Measurements from ENCODE around the gene HECW1.
A peak's percentile ranks its signal among the peaks of the same experiment; 100 is the strongest.
"Not testable (repeated sequence)": the region's sequence is repeated elsewhere in the genome, so short reads cannot be mapped to it uniquely, and the experiment has no call there.

HECW1 gene

DNA sequence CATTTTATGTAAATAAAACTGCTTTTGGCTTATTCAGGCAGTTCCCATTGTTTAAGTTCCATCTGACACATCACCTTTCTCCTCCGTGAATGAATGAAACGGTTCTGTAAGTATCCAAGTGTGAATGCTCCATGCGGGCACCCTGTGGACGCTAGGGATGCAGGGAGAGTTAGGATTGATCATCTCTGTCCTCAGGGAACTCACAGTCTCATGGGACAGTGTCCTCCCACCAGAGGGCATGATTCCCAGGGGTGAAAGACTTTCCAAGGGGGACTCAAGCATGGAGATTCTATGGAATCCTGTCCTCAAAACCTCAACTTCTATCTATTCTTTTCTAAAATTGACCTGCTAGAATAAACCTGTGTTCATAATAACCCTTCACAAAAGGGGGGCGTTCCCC, 98.8 kb downstream of the HECW1 start:
- DNase-seq, result no peak

DNA sequence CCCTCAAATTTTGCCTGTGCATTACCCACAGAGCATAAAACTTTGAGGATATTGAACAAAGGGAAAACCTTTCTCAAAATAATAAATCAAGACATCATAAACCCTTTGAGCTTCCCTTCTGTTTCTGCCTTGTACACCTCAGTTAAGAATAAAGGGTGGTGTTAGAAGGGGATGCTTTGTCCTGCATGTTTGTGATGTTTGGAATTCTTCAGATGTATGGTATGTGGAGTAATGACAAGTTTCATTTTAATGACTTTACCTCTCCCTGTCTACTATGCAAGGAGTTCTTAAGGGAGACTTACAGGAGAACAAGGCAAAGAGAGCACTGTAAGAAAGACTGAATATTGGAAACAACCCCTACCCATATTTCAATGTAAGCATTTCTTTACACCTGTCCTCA, 99.2 kb downstream of the HECW1 start:
- DNase-seq, result no peak

DNA sequence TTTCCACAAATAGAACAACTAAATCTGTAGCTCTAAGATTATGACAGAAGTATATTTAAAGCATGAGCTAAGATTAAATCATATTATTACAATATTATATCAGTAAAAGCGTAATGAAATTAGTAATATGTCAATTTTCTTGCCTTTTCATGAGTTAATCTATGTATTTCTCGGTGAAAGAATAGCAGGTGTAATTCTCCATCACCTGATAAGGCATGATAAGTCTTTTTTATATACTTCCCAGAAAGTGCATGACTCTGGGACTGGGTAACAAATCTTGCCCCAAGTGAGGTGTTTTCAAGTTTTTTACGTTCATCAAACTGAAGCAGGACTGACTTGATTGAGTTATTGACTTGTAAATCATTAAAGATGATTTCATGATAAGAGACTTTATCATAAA, 100.5 kb downstream of the HECW1 start:
- DNase-seq, result no peak

DNA sequence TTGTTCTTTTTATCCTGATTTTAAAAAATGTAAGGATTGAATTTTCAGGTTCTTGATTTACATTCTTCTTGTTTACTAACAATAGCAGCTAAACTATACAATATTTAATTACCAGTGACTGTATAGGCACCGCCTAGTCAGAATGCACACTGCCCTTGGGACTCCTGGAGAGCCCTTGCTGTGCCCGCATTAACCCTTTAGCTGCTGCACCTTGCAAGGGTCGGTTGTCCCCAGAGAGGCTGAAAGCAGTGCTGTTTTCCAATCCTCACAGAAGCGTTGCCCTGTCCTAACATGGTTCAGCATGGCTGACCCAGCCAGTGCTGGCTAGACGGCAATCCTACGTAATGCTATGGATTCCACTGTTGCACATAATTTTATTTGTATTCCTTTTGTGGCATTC, 102.6 kb downstream of the HECW1 start:
- DNase-seq, result no peak

DNA sequence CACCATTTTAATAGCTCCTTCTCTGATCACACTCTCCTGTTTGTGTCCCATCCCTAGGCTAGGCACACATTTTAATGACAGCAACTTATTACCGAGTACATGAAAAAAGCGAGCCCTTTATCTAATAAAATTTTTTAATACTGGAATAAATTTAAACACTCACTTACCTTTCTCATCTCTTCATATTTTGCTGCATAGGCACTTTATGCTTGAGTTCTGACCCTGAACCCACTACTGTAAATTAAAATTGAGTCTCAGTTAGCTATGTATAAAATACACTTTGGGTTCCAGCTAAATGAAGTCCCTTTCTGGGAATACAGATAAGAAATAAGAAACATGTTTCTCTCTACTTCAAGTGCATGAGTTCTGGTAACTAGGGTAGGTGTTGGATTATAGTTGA, 104.6 kb downstream of the HECW1 start:
- DNase-seq, result no peak

DNA sequence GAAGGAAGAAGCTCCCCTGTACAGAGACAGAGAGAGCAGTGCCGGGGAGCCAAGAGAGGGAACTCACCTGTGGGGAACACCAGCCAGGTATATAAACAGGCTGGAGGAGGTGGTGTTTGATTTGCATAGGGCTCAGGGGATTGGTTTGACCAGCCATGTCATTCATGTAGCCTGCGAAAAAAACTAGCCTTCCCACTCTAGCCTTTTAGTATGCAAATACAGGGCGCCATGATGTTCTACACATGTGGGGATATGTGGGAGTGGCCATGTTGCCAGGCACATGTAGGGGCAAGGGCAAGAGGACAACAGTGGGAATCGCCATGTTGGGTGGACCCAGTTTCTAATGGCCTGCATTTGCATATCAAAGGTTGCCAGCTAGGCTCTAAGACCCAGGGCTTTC, 106.5 kb downstream of the HECW1 start:
- DNase-seq, result not testable (repeated sequence)

DNA sequence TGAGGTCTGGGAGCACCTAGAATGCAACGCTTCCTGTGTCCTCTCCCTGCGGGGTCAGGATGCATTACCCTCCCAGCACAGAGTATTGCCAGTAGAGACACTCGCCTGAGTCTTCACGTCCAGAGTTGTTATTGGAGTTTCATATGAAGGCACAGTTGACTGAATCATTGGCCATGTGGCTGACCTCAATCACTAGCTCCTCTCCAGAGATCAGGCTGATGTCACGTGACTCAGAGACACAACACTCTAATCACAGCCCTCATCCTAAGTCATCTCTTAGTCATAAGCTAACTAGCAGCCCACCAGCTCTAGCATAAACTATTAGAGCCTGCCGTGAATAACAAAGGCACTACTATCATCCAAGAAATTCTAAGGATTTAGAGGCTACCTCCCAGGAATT, 107.8 kb downstream of the HECW1 start:
- no peak for DNase-seq

DNA sequence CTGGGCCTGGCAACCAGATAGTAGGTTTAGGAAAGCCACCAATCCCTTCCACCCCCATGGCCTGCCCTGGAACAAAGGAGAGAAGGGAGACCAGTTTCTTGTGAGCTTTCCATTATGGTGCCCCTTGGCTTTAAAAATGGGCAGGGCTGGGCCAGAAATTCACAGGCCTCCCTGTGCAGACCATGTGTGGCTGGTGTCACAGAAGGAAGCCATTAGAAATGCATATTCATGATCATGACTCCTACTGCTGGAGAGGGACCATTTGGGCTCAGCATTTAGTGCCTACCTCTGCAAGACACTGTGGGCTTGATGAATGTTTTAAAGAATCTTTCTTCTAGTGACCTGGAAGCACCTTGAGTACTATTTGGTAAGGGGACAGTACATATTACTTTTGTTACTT, 108.3 kb downstream of the HECW1 start:
- no peak for DNase-seq

DNA sequence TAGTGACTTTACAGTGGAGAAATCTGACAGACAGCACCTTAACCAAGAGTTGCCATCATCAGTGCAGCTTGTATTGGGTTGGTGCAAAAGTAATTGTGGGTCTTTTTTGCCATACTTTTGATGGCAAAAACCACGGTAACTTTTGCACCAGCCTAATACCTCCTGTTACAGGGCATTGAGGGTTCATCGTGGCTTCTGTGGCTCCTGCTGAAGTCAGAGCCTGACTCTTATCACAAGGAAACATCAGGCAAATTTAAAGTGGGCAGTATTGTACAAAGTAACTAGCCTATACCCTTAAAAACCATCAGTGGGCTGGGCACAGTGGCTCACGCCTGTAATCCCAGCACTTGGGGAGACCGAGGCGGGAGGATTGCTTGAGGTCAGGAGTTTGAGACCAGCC, 117.4 kb downstream of the HECW1 start:
- DNase-seq, result no peak

DNA sequence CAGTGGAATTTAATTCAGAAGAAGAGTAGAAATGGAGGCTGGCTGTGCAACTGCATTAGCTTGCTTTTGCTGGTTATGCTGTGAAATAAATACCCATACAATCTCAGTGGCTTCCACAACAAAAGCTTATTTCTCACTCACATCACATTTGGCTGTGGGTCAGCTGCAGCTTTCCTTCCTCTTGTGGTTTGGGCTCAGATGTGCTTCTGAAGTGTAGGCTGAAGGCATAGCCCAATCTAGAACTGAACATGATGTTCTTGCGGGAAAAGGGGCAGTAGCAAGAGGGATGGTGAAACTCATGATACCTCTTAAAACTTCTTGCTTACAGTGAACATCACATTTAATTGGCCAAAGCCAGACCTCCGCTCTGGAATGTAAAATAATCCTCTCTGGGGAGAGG, 119.9 kb downstream of the HECW1 start:
- DNase-seq, result no peak

DNA sequence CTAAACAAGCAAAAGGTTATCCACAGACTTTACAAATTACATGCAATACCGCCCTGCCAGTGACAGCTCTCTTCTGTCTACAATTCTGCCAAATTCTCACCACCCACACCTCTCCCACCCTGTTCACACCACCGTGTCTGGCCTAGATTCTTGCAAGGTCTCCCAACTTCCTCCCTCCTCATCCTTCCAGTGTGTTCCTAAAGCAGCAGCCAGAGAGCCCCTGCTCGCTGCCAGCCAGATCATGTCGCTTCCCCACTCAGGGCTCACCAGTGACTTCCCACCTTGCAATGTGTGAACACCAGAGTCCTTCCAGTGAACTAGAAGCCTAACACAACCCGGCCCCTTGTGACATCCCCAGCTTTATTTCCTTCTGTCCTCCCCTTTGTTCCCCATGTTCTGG, 121.6 kb downstream of the HECW1 start:
- DNase-seq, result no peak

DNA sequence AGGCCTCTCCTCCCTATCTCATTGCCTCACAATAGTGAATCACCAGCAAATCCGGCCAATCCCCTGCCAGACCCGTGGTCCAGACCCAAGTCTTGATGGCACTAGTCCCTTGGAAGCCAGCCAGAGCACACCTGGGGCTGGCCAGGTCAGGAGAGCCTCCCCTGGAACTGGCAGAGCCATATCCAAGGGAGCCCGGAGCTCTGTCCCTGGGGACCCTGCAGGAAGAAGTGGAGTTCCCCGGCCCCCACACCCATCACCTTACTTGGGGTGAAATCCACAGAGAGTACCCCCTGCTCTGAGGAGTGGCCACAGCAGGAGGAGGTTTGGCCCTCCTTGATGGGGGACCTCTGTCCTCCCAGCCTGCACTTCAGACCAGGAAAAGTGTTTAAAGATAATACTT, 122.5 kb downstream of the HECW1 start:
- DNase-seq, result no peak

DNA sequence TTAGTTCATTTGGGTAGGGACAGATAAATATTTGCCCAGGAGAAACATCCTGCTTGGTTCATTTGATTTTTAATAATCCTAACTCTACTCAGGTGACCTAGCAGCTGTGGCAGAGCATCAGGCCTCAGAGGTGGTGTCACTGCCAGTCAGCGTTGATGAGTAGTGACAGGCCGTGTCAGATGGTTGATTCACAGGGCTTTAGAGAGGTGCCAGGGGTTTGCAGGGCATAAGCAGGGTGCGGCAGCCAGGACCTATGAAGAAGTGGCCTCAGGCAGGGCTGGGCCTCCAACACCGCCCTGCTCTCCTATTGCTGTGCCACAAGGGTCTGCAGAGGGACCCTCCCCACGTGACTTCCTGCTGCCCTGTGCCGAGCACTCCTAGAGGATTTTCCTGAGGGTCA, 128.1 kb downstream of the HECW1 start:
- no peak for DNase-seq

DNA sequence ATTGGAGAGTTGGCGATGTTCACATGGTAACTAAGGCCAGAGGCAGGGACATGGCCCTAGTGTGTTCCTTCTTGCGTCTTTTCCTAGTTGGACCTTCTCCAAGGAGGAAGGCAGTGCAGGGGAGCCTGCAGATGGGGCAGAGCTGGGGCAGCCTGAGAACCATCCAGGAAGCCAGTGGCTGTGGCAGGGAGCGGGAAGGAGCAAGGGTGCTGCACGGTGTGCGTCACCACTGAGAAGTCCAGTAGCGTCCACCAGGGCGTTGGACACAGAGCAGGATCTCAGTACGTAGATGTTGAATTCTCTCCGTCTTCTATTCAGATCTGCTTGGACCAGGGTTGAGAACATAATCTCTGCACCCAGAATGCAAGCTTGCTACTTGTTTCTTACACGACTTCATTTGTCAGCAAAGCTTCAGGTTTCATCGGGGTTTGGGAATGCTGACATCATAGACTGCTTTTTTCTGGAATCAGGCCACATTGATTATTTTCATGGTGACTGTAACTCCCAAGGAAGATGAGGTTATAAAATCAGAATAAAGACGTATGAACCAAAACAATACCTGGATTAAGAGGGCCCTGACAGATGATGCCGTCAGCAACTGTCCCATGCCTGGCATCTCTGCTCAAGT, 130.3 kb downstream of the HECW1 start:
- DNase-seq, result no peak

DNA sequence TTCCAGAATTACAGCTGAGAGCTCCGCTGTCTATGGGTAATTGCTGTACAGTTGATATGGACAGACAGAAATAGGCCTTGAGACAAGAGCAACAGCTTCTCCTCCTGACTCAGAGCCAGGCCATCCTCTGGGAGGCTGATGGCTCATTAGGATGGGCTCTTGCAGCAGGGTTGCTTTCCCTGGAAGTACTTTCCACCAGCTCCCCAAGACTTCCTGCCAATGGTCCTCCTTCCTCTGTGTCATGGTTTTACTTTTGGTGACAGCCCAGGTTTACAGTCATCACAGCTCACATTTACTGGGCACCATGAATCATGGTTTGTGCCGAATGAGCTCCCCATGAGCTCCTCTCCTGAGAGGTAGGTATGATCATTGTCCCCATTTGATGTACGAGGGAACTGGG, 131.8 kb downstream of the HECW1 start:
- DNase-seq, result no peak

DNA sequence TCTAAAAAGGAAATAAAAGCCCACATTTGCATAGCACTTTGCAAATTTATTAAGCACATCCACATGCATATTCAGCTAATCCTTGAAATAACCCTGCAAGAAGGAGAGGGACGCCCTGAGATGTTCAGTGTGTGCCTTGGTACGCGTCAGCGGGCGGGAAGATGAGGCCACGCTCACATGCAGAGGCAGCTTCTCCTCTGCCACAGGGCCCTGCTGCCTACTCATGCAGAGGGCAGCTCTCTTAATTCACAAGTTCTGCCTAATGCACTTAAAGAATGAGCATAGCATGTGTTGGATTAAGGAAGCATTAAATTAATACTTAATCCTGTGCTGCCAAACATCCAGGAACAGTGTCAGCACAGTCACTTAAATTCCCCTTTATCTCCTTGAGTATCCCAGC, 132.3 kb downstream of the HECW1 start:
- no peak for DNase-seq

DNA sequence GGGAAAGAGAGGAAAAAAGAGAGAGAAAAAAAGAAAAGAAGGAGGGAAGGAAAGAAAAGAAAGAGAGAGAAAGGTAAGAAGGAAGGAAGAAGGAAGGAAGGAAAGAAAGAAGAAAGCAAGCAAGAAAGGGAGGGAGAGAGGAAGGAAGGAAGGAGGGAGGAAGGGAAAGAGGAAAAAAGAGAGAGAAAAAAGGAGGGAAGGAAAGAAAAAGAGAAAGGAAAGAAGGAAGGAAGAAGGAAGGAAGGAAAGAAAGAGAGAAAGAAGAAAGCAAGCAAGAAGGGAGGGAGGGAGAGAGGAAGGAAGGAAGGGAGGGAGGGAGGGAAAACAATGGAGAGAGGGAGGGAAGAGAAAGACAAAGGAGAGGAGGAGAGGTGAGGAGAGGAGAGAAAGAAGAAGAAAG, 135.3 kb downstream of the HECW1 start:
- DNase-seq, result no peak

DNA sequence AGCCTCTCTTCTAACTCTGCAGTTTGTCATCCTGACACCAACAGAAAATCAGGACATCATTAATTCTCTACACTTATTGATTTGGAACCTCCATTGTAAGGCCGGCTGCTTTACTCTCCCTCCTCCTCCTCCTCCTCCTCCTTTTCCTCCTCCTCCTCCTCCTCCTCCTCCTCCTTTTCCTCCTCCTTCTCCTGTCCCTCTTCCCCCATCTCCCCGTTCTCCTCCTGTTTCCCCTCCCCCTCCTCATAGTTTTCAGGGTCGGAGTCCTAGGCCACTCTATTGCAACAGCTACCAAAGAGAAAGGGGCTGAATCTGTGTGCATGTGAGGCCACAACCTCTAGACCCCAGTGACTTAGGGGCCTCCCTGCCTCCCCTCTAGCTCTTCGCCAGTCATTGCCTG, 136.1 kb downstream of the HECW1 start:
- no peak for DNase-seq

DNA sequence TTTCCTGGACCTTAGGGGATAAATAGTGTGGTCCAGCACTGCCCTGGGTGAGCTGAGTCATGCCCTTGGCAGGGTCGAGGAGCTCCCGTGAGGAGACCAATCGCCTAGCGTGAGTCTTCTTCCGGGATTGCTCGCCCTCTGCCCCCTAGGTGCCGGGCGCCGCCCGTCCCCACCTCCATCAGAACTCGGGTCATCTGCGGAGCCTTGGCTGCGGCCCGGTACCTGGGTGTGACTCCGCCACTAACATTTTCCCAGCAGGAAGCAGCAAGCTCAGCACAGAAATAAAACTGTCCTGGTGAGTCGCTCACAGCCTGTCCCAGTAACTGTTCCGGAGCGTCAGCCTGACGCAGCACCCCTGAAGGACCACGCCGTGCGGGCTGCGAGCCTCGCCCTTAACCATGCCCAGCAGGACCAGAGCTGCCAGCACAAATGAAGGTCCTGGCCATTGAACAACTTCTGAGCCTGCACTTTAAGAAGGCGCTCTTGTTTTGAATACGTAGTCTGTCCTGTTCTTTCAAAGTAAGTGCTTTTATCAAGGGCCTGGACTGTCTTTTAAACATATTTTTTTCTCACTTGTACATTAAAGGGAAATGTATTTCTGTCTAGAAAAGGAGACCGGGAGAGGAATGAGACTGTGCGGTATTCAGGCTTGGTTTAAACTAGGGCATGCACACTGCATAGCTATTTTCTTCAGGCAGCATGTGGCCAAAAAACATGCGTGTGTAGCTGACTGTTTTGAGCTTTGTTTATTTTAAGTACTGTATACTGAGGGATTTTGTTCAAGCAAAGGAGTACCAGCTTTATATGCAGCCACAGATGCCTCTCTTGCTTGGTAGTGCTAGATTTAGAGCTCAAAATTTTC, 136.7 kb downstream of the HECW1 start:
- no peak for DNase-seq

DNA sequence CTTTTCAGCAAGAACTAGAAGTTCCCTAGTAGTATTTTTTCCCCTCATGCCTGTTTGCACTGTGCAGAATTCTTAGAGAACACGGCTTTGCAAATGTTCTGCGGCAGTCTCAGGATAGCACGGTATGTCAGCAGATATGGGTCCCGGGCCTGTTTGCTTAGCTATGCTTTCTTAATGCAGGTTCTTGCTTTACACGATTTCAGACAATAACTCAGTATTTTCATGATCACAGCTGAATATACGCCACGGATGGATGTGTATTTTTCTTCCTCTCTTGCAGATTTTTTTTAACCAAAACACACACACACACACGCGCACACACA, 137.3 kb downstream of the HECW1 start:
- no peak for DNase-seq

DNA sequence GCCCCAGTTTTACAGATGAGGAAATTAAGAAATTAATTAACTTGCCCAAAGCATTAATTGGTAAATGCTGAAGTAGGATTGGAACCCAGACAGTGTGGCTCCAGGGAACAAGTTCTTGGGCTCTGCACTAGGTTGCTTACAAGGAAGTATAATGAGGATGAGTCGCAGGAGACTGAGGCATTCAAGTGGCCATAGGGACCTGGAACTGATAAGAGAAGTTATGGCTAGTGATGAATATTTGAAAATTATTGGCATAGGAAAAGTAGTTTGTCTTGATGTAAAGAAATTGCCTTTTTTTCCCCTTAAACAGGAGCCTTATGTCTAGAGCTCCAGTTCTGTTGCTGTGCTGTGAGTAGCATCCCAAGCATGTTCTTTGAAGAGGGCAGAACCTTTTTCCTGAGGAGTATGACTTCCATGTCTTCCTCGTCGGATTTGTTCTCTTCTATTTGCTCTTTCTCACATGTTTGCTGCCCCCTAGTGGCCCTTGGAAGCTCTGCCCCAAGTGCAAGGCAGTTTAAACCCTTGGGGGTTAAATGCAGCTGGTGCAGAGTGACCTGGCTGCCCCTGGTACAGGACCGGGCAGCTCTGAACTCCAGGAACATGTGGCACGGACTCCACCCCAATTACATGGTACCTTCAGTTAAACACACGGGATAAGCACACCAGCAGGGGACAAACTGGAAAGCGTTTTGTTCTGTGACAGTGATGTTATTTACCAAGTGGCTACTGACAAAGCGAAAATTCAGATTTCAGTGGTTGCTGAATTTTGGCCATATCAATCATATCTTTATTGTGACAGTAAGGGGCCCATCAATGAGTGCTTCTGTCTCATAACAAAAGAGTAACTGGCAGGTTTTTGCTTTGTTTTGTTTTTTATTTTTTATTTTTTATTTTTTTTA, 148.8 kb downstream of the HECW1 start:
- peak; percentile 61 for DNase-seq

DNA sequence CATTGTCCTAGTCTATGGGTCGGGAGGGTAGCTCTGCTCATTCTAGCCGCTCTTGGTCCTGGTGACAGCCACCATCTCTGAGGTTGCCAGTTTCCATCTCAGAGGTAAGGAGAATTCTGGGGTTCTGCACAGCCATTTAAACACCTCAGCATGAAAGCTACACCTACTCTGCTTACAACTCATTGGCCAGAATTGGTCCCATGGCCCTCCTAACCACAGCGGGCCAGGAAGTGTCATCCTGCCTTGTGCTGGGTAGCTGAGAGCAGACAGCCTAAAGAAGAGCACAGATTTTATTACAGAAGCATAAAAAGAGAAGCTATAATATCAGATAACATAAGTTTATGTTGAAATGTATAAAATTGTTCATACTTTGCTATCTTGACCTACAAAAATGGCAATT, 152.7 kb downstream of the HECW1 start:
- no peak for DNase-seq

DNA sequence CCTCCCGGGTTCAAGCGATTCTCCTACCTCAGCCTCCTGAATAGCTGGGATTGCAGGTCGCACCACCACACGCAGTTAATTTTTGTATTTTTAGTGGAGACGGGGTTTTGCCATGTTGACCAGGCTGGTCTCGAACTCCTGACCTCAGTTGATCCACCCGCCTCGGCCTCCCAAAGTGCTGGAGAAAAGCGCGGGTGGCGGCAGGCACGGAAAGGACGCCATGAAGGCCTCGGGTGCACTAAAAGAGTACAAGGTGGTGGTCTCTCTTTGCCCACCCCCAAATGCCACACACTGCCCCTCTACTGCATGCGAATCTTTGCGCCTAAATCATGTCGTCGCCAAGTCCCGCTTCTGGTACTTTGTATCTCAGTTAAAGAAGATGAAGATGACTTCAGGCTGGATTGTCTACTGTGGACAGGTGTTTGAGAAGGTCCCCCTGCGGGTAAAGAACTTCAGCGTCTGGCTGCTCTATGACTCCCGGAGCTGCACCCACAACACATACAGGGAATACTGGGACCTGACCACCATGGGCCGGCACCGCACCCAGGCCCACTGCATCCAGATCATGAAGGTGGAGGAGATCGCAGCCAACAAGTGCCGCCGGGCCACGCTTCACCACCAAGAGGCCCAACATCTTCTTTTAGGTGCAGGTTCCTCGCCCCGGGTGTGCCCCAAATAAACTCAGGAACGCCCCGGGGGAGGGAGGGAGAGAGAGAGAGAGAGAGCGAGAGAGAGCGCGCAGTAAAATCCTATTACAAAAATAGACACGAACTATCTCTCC, 161.7 kb downstream of the HECW1 start:
- no peak for DNase-seq
